SK-N-SH treated with all-trans-retinoic acid at 6 μM for 48 hours (cell line): ENCODE results near the gene ARFRP1.

Experiments
- ATAC-seq: fragments of 200-7000 bp; cut with Tn5 transposase; 3 replicates; pipeline ENCODE4 v1.9.1; 2020; ENCODE audit warnings: mild to moderate bottlenecking, moderate library complexity
- ARNTL ChIP-seq: fragments of 450-650 bp; formaldehyde crosslinking; IDR thresholded peaks from 2 replicates; pipeline ENCODE4 v1.5.0; 2020; ENCODE audit warnings: low read depth, mild to moderate bottlenecking, moderate library complexity, borderline replicate concordance
- BACH2 ChIP-seq: fragments of 250-450 bp; sonication (Bioruptor Pico); IDR thresholded peaks from 2 replicates; pipeline ENCODE4 v1.9.0; 2021; ENCODE audit warnings: mild to moderate bottlenecking, borderline replicate concordance
- CSDC2 ChIP-seq: fragments of 250-450 bp; sonication (Bioruptor Pico); IDR thresholded peaks from 2 replicates; pipeline ENCODE4 v1.5.0; 2020; ENCODE audit warnings: mild to moderate bottlenecking, moderate library complexity
- GLIS3 ChIP-seq: fragments of 250-450 bp; sonication (Bioruptor Pico); IDR thresholded peaks from 2 replicates; pipeline ENCODE4 v1.5.0; 2020; ENCODE audit warnings: mild to moderate bottlenecking, moderate library complexity
- PPARA ChIP-seq: fragments of 250-450 bp; sonication (Bioruptor Pico); IDR thresholded peaks from 2 replicates; pipeline ENCODE4 v1.5.0; 2020; ENCODE audit warnings: mild to moderate bottlenecking, borderline replicate concordance
- RARB ChIP-seq: fragments of 250-450 bp; sonication (Bioruptor Pico); IDR thresholded peaks from 2 replicates; pipeline ENCODE4 v1.8.0; 2021; ENCODE audit warnings: mild to moderate bottlenecking, moderate library complexity
- SNAI2 ChIP-seq: fragments of 250-450 bp; sonication (Bioruptor Pico); IDR thresholded peaks from 2 replicates; pipeline ENCODE4 v1.5.0; 2020; ENCODE audit warnings: mild to moderate bottlenecking, moderate library complexity
- TCF4 ChIP-seq: fragments of 250-450 bp; sonication (Bioruptor Pico); IDR thresholded peaks from 2 replicates; pipeline ENCODE4 v1.8.0; 2021; ENCODE audit warnings: mild to moderate bottlenecking, moderate library complexity, borderline replicate concordance
- TOX ChIP-seq: fragments of 250-450 bp; sonication (Bioruptor Pico); IDR thresholded peaks from 2 replicates; pipeline ENCODE4 v1.8.0; 2021; ENCODE audit warnings: mild to moderate bottlenecking, moderate library complexity, borderline replicate concordance
- ZC3H10 ChIP-seq: fragments of 250-450 bp; sonication (Bioruptor Pico); IDR thresholded peaks from 2 replicates; pipeline ENCODE4 v1.5.1; 2021; ENCODE audit warnings: mild to moderate bottlenecking, moderate library complexity
- ZFP3 ChIP-seq: fragments of 250-450 bp; sonication (Bioruptor Pico); IDR thresholded peaks from 2 replicates; pipeline ENCODE4 v1.5.0; 2020; ENCODE audit warnings: mild to moderate bottlenecking, moderate library complexity
- ZFP30 ChIP-seq: fragments of 450-650 bp; formaldehyde crosslinking; IDR thresholded peaks from 2 replicates; pipeline ENCODE4 v1.5.0; 2022; ENCODE audit warnings: mild to moderate bottlenecking, moderate library complexity
- ZNF565 ChIP-seq: fragments of 450-650 bp; formaldehyde crosslinking; conservative IDR thresholded peaks from 2 replicates; pipeline ENCODE4 v1.5.0; 2020; ENCODE audit warnings: low read depth, mild to moderate bottlenecking, moderate library complexity
- ZNF70 ChIP-seq: fragments of 450-650 bp; formaldehyde crosslinking; IDR thresholded peaks from 2 replicates; pipeline ENCODE4 v1.5.0; 2020; ENCODE audit warnings: mild to moderate bottlenecking, moderate library complexity
- TF ChIP-seq, protein P1 (sequence below): fragments of 250-450 bp; sonication (Bioruptor Pico); IDR thresholded peaks from 2 replicates; pipeline ENCODE4 v1.8.0; 2021; ENCODE audit warnings: low read depth, mild to moderate bottlenecking, moderate library complexity, borderline replicate concordance
- TF ChIP-seq, protein P2 (sequence below): fragments of 250-450 bp; sonication (Bioruptor Pico); IDR thresholded peaks from 2 replicates; pipeline ENCODE4 v1.5.1; 2020; ENCODE audit warnings: low read depth, mild to moderate bottlenecking, moderate library complexity
- TF ChIP-seq, protein P3 (sequence below): fragments of 250-450 bp; sonication (Bioruptor Pico); IDR thresholded peaks from 2 replicates; pipeline ENCODE4 v1.8.0; 2020; ENCODE audit warnings: mild to moderate bottlenecking, moderate library complexity, borderline replicate concordance
- TF ChIP-seq, protein P4 (sequence below): fragments of 250-450 bp; sonication (Bioruptor Pico); IDR thresholded peaks from 2 replicates; pipeline ENCODE4 v1.5.0; 2020; ENCODE audit warnings: mild to moderate bottlenecking, moderate library complexity
- TF ChIP-seq, protein P5 (sequence below): fragments of 250-450 bp; sonication (Bioruptor Pico); IDR thresholded peaks from 2 replicates; pipeline ENCODE4 v1.5.1; 2021; ENCODE audit warnings: mild to moderate bottlenecking, moderate library complexity

The ARFRP1 gene

DNA sequence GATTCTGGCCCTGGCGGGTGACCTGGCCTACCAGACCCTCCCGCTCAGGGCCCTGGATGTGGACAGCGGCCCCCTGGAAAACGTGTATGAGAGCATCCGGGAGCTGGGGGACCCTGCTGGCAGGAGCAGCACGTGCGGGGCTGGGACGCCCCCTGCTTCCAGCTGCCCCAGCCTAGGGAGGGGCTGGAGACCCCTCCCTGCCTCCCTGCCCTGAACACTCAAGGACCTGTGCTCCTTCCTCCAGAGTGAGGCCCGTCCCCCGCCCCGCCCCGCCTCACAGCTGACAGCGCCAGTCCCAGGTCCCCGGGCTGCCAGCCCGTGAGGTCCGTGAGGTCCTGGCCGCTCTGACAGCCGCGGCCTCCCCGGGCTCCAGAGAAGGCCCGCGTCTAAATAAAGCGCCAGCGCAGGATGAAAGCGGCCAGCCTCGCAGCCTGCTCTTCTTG, 30.9 kb upstream of the ARFRP1 start:
- no peak for TF ChIP-seq ZNF565 (CRISPR knock-in tag)
- TF ChIP-seq ZNF70 (CRISPR knock-in tag), result no peak
- TF ChIP-seq BACH2, result no peak
- TF ChIP-seq SNAI2 (CRISPR knock-in tag), result no peak
- TF ChIP-seq, protein P1, sequence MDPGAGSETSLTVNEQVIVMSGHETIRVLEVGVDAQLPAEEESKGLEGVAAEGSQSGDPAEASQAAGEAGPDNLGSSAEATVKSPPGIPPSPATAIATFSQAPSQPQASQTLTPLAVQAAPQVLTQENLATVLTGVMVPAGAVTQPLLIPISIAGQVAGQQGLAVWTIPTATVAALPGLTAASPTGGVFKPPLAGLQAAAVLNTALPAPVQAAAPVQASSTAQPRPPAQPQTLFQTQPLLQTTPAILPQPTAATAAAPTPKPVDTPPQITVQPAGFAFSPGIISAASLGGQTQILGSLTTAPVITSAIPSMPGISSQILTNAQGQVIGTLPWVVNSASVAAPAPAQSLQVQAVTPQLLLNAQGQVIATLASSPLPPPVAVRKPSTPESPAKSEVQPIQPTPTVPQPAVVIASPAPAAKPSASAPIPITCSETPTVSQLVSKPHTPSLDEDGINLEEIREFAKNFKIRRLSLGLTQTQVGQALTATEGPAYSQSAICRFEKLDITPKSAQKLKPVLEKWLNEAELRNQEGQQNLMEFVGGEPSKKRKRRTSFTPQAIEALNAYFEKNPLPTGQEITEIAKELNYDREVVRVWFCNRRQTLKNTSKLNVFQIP (CRISPR knock-in tag), result no peak
- no peak for TF ChIP-seq CSDC2
- TF ChIP-seq ZC3H10 (CRISPR knock-in tag), result no peak
- TF ChIP-seq ZFP3, result no peak
- no peak for TF ChIP-seq RARB (CRISPR knock-in tag)
- TF ChIP-seq PPARA (CRISPR knock-in tag), result no peak
- TF ChIP-seq, protein P2, sequence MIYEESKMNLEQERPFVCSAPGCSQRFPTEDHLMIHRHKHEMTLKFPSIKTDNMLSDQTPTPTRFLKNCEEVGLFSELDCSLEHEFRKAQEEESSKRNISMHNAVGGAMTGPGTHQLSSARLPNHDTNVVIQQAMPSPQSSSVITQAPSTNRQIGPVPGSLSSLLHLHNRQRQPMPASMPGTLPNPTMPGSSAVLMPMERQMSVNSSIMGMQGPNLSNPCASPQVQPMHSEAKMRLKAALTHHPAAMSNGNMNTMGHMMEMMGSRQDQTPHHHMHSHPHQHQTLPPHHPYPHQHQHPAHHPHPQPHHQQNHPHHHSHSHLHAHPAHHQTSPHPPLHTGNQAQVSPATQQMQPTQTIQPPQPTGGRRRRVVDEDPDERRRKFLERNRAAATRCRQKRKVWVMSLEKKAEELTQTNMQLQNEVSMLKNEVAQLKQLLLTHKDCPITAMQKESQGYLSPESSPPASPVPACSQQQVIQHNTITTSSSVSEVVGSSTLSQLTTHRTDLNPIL (CRISPR knock-in tag), result no peak
- TF ChIP-seq, protein P3, sequence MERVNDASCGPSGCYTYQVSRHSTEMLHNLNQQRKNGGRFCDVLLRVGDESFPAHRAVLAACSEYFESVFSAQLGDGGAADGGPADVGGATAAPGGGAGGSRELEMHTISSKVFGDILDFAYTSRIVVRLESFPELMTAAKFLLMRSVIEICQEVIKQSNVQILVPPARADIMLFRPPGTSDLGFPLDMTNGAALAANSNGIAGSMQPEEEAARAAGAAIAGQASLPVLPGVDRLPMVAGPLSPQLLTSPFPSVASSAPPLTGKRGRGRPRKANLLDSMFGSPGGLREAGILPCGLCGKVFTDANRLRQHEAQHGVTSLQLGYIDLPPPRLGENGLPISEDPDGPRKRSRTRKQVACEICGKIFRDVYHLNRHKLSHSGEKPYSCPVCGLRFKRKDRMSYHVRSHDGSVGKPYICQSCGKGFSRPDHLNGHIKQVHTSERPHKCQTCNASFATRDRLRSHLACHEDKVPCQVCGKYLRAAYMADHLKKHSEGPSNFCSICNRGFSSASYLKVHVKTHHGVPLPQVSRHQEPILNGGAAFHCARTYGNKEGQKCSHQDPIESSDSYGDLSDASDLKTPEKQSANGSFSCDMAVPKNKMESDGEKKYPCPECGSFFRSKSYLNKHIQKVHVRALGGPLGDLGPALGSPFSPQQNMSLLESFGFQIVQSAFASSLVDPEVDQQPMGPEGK (CRISPR knock-in tag), result no peak
- TF ChIP-seq TOX (CRISPR knock-in tag), result no peak
- TF ChIP-seq ZFP30 (CRISPR knock-in tag), result no peak
- TF ChIP-seq TCF4 (CRISPR knock-in tag), result no peak
- no peak for TF ChIP-seq ARNTL (CRISPR knock-in tag)
- no peak for ATAC-seq

DNA sequence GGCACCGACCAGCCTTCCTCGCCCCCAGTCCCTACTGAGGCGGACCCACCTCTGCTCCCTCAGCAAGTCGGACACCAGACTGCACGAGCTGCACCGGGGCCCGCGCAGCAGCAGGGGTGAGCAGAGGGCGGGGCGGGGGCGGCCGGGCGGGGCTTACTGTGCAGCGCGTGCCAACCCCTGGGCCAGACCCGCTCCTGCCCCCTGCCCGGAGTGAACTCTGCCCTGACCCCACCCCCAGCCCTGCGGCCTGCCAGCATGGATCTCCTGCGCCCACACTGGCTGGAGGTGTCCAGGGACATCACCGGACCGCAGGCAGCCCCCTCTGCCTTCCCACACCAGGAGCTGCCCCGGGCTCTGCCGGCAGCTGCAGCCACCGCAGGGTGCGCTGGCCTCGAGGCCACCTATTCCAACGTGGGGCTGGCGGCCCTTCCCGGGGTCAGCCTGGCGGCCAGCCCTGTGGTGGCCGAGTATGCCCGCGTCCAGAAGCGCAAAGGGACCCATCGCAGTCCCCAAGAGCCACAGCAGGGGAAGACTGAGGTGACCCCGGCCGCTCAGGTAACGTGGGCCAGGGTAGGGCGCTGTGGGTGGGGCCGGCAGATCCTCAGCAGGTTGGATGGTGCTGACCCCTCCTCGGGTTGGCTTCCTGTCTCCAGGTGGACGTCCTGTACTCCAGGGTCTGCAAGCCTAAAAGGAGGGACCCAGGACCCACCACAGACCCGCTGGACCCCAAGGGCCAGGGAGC, 30.3 kb upstream of the ARFRP1 start:
- no peak for TF ChIP-seq GLIS3 (CRISPR knock-in tag)
- TF ChIP-seq, protein P1 (CRISPR knock-in tag), result no peak
- TF ChIP-seq, protein P2 (CRISPR knock-in tag), result no peak
- TF ChIP-seq, protein P4, sequence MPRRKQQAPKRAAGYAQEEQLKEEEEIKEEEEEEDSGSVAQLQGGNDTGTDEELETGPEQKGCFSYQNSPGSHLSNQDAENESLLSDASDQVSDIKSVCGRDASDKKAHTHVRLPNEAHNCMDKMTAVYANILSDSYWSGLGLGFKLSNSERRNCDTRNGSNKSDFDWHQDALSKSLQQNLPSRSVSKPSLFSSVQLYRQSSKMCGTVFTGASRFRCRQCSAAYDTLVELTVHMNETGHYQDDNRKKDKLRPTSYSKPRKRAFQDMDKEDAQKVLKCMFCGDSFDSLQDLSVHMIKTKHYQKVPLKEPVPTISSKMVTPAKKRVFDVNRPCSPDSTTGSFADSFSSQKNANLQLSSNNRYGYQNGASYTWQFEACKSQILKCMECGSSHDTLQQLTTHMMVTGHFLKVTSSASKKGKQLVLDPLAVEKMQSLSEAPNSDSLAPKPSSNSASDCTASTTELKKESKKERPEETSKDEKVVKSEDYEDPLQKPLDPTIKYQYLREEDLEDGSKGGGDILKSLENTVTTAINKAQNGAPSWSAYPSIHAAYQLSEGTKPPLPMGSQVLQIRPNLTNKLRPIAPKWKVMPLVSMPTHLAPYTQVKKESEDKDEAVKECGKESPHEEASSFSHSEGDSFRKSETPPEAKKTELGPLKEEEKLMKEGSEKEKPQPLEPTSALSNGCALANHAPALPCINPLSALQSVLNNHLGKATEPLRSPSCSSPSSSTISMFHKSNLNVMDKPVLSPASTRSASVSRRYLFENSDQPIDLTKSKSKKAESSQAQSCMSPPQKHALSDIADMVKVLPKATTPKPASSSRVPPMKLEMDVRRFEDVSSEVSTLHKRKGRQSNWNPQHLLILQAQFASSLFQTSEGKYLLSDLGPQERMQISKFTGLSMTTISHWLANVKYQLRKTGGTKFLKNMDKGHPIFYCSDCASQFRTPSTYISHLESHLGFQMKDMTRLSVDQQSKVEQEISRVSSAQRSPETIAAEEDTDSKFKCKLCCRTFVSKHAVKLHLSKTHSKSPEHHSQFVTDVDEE (CRISPR knock-in tag), result no peak
- TF ChIP-seq, protein P5, sequence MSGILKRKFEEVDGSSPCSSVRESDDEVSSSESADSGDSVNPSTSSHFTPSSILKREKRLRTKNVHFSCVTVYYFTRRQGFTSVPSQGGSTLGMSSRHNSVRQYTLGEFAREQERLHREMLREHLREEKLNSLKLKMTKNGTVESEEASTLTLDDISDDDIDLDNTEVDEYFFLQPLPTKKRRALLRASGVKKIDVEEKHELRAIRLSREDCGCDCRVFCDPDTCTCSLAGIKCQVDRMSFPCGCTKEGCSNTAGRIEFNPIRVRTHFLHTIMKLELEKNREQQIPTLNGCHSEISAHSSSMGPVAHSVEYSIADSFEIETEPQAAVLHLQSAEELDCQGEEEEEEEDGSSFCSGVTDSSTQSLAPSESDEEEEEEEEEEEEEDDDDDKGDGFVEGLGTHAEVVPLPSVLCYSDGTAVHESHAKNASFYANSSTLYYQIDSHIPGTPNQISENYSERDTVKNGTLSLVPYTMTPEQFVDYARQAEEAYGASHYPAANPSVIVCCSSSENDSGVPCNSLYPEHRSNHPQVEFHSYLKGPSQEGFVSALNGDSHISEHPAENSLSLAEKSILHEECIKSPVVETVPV (CRISPR knock-in tag), result no peak

More for the DNA sequence above, 30.3 kb upstream of the ARFRP1 start:
- ATAC-seq, result no peak
